GM18507 (cell line): ENCODE data around the gene CYP2W1.
"Not testable (repeated sequence)": the region's sequence is repeated elsewhere in the genome, so short reads cannot be mapped to it uniquely, and the experiment has no call there.

ENCODE experiments used
- DNase-seq: peaks from one replicate; pipeline ENCODE4 v3.0.0; 2011; ENCODE audit warnings: low read depth; ENCODE audit not compliant: insufficient read length; ENCODE audit errors: extremely low spot score
- FAIRE-seq: peaks from 2 replicates; lab custom pipeline; 2011; peaks lifted over from hg19 to GRCh38; lab: Jason Lieb, UNC

CYP2W1 gene

DNA sequence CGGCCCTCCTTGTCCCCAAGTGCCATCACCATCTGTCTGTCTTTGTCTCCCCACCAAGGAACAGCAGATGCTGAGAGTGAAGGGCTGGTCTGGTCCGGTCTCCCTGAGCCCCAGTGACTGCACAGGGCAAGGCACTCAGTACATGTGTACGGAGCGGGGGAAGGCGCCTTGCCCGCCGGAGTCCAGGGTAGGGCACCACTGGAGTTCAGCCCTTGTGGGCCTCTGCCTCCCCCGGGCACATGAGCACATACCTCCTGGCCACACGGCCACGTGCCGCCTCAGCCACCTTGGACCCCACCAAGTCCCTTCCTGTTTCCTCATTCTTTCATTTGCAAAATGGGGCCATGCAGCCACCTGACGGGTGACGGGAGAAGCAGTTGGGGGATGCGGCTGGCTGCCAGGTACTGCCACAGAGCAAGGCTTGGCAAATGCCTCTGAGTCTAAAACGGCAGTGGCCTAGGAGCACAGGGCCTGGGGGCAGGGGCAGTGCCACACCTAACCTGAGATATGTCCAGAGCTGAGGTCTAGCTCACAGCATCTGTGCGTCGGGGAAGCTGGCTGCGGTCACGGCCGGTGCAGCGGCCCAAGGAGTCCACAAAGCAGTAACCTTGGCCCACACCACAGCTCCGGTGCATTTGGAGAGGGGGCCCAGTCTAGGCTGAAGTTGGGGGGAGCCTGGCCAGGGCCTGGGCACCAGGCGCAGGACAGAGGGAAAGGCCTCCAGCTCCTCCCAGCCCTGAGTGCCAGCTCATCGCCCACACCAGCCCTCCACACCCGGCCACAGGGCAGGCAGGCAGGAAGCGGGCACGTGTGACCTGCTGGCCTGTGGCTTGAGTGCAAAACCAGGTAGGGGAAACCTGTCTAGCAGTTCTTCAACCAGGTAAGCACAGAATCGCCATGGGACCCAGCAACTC is 33.7 kb upstream of the CYP2W1 start:
- FAIRE-seq (no peak), DNase-seq (no peak)

DNA sequence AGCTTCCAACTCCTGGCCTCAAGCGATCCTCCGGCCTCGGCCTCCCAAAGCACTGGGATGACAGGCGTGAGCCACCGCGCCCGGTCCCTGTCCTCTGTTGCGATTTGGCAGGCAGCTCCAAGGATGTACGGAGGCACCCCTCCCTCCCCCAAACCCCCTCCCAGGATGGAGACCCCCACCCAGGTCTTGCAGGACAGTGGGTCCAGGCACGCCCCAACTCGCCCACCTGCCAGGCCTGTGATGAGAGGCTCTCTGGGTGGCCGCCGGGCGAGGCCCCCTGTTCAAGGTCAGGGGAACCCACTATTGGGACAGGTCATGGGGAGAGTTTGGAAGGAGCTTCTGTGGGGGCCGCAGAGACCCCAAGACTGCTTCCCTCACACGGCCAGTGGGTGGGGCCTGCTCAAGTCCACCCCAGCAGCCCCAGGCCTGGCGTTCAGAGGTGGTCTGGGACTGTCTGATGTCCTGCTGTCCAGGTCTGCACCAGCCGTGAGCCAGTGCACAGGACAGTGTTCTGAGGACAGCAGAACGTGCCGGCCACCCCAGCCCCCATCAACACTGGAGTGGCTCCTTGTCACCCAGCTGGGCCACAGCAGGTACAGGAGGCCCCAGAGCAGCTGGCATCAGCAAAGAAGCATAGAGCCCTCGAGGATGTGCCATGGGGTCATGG is 31.0 kb upstream of the CYP2W1 start:
- FAIRE-seq (no peak), DNase-seq (no peak)

GRCh38 chr7:952548-953441 is 30.2 kb upstream of the CYP2W1 start:
- DNase-seq (no peak), FAIRE-seq (no peak)

- FAIRE-seq: peak; percentile 33
These were observed 29.2 kb upstream of the CYP2W1 start for GRCh38 chr7:953547-954327.

GRCh38 chr7:954330-955238 is 28.4 kb upstream of the CYP2W1 start, which contains the start of gene ADAP1:
TSS of gene ADAP1 (minus strand) at chr7:954680. CDS start at chr7:954477, 203 bp downstream.
- FAIRE-seq (peak; percentile 66), DNase-seq (peak; percentile 64)

More at GRCh38 chr7:953547-954327, 29.2 kb upstream of the CYP2W1 start:
- DNase-seq: no peak

GRCh38 chr7:956031-956430 is 26.9 kb upstream of the CYP2W1 start:
- no peak for DNase-seq

DNA sequence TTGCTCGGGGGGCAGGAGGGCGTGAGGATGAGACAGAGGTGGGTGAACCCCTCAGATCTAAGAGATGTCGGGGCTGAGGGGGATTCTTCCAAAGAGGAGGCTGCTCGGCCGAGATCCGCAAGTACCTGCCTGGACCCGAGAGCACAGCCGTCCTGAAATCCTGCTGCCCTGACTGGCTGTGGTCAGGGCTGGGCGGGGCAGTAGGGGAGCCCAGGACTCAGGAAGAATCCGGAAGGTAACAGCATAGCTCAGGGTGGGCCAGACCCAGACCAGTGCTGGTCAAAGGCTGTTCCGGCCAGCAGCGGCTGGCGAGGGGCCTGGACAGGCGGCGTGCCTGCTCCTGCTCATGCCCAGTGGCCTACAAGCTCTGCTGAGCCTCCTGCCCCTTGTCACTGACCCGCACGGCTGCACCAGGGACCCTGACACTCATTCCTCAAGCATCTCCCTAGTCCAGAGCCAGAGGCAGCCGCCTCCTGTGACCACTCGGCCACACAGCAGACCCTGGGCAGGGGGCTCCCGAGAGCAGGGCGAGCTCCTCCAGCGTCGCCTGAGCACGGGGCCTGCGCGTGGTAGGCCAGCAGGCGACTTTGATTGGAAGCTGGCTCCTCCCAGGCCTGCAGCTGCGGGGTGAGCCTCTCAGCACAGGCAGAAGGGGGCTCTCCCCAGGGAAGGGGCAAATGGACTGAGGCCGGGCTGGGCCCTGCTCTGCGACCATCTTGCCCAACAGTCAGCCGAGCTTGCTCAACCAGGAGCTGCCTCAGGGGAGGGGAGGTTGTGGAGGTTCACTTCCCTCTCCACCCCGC is 25.4 kb upstream of the CYP2W1 start:
- DNase-seq (no peak), FAIRE-seq (no peak)

More at GRCh38 chr7:956031-956430, 26.9 kb upstream of the CYP2W1 start:
- FAIRE-seq: no peak

DNA sequence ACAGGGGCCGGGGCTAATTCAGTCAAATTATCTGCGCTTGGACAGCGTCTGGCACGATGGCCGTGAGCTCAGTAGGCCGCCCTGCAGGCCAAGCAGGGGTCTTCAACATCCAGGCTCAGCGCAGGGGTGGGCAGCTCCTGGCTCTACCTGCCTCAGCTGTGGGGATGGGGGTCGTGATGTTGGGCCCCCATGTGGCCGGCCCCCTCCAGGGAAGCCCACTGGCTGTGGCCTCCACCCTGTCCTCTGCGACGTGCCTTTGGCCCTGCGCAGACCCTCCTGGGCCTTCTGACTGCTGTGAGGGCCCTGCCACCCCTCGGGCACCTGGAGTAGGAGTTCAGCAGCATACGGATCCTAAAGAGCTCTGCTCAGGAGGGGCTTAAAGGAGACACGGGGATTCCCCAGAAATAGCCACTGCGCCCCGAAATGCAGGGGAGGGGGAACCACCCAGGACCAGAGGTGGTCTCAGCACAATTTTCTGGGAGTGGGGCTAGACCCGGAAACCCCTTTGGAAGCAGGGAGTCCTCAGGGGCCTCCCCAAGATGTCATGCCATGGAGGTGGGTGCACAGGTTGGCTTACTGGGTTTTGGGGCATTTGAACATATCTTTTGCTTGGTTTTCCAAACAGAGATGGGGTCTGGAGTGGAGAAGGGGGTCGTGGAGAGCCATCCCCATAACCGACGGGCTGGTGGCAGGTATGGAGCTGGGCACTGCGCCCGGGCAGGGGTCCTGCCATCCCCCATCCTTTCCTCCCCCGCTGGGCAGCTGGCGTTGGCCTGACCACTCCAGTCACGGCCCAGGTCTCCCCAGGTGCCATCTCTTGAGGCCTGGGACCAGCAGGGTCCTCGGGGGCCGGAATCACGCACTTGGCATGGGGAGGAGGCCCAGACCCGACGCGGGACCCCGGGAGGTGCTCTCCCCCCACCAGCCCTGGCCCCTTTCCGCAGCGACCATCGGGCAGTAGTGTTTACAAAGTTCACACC is 24.5 kb upstream of the CYP2W1 start:
- no peak for FAIRE-seq

GRCh38 chr7:959271-959670 is 23.7 kb upstream of the CYP2W1 start:
- no peak for DNase-seq
- no peak for FAIRE-seq

More for the DNA sequence above, 24.5 kb upstream of the CYP2W1 start:
- DNase-seq: no peak

- DNase-seq, FAIRE-seq: not testable (repeated sequence)
These were observed 23.2 kb upstream of the CYP2W1 start for GRCh38 chr7:959740-960139.

GRCh38 chr7:960269-960871 is 22.6 kb upstream of the CYP2W1 start:
- FAIRE-seq (no peak), DNase-seq (no peak)

- not testable (repeated sequence) for DNase-seq, FAIRE-seq
These were observed 22.0 kb upstream of the CYP2W1 start for GRCh38 chr7:960972-961371.

- FAIRE-seq (no peak), DNase-seq (no peak)
These were observed 21.2 kb upstream of the CYP2W1 start for GRCh38 chr7:961546-962400.

GRCh38 chr7:962401-963081 is 20.4 kb upstream of the CYP2W1 start:
- no peak for DNase-seq
- no peak for FAIRE-seq
